ENCODE measurements around the gene PREX1.

- TF ChIP-seq CTCF (conservative IDR thresholded peaks at IDR 0.05), result no peak
- no peak for TF ChIP-seq EZH2 (IDR thresholded peaks at IDR 0.05; ENCODE audit: low read depth)
Observed at GRCh38 chr20:48844996-48845395, 17.2 kb upstream of the PREX1 start.

Measured in PC-9 (cell line).